Ascending aorta (tissue), 2 donors: ENCODE data around the gene TMEM255A. TPM values are rescaled to one million over a fixed set of nuclear protein-coding genes. Genes with fewer than 3 reads are reported as not detected.
"Not testable (repeated sequence)": the region's sequence is repeated elsewhere in the genome, so short reads cannot be mapped to it uniquely, and the experiment has no call there.

Experiments
- DNase-seq, 2 donors: peaks; one replicate each; pipeline ENCODE4 v3.0.0-alpha.2; 2019; ENCODE audit warnings: low spot score in 2 of 2
- H3K27ac ChIP-seq, 2 donors: fragments of 200-600 bp; sonication (generic); one replicate each; pipeline ENCODE4 v1.5.1; 2016 to 2017; ENCODE audit warnings: mild to moderate bottlenecking in 1 of 2
- H3K27me3 ChIP-seq: fragments of 200-600 bp; sonication (generic); one replicate; pipeline ENCODE4 v1.5.1; 2017
- H3K36me3 ChIP-seq, 2 donors: fragments of 200-600 bp; sonication (generic); one replicate each; pipeline ENCODE4 v1.5.1; 2016
- H3K4me1 ChIP-seq, 2 donors: fragments of 200-600 bp; sonication (generic); one replicate each; pipeline ENCODE4 v1.5.1; 2016 to 2017; ENCODE audit warnings: mild to moderate bottlenecking in 1 of 2
- H3K4me3 ChIP-seq, 2 donors: fragments of 200-600 bp; sonication (generic); one replicate each; pipeline ENCODE4 v1.5.1; 2016 to 2017; ENCODE audit warnings: mild to moderate bottlenecking in 1 of 2
- H3K9me3 ChIP-seq, 2 donors: fragments of 200-600 bp; sonication (generic); one replicate each; pipeline ENCODE4 v1.5.1; 2016
- CTCF ChIP-seq, 3 experiments: fragments of 200-600 bp in 2 of 3; fragments of 450-650 bp in 1 of 3; sonication (generic) in 2 of 3; IDR thresholded peaks; one replicate each; pipeline ENCODE4 v1.5.1; 2016 to 2019; ENCODE audit warnings: antibody characterized with exemption in 3 of 3, mild to moderate bottlenecking in 1 of 3, moderate library complexity in 1 of 3
- intact Hi-C: fragments of 100-400 bp; cut with DNase I; formaldehyde crosslinking; loops from one replicate; pipeline ENCODE4 v1.15.1; 2023
- total RNA-seq: library from RNA; depleted of rRNA; stranded (reverse); fragments of >200 nt; gene quantifications from one replicate; pipeline ENCODE4 v1.1.0, GENCODE V29; 2016

TMEM255A gene
- not detected for total RNA-seq

DNA sequence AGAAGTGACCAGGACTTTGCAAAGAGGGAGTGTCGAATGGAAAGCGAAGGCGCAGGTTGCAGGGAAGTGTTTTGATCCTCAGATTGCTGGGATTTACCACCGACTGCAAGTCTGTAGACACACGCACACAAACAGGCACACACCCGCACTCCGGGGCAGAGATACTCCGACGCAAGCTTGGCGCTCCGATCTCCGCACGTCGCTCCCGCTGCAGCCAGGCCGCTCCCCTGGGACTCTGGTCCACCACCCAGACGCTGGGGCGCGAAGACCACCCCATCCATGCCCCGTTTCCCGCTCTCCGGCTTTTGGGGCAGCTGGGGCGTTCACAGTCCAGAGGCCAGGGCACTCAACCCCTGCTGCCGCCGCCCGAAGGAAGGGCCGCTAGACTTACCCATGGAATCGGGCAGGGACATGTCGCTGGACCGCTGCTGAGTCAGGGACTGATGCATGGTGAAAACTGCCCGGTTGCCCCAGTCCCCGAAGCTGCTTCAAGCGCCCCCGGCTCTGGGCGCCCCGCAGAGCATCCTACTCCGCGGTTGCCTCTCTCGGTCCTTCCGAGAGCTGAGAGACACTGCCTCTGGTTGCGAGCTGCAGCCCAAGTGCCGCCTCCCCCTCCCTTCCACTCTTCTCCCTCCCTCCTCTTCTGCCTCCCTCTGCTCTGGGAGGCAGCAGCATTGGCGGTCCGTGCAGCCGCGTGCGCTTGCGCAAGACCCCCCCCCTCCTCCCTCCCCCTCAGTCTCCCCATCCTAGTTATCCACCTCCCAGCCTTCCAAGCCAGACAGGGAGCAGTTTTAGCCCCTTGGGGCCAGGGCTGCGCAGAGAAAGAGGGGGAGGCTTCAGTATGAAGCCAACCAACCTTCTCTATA lies at the start of gene TMEM255A:
TMEM255A (minus strand) TSS at position 601 of the 866 bp plus-strand sequence; CDS start at position 449, 152 bp downstream.
- no peak within 1 kb of the TSS for H3K27ac ChIP-seq
- no peak for TF ChIP-seq CTCF (IDR thresholded peaks at IDR 0.05)
- DNase-seq, result no peak

DNA sequence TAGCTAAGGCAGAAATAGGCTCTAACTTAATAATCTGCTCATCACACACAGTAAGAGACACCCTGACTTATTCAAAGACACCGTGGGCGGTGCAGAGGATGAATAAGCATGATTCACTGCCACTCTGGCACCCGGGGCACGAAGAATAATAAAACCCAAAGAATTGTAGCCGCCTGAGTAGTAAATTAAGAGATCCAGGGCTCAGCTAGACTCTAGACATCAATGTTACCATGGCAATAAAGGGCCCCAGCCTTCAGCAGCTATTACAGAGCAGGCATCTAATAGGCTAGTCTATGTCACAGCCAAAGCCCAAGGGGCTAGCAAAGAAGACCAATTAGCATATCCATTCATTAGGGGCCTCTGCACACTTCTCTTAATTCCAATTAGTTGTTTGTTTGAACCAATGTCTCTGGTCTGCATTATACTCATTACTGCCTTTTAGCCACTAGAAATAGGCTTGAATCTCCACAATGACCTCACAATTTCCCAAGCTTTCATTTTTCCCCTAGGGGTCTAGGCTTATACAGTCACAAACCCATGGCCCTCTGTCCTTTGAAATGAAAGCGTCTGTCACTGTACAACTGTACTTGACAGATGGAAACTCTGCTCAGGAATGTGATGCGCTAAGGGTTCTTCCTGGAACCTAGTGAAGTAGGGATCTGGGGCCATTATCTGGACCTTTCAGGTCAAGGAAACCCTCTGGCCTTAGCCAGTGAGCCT lies 47.6 kb upstream of the TMEM255A start:
- no peak for DNase-seq
- no peaks in the 10 kb centered on the region for H3K4me1 ChIP-seq
- H3K27ac ChIP-seq, result no peak overlapping the region
- no peaks in the 10 kb centered on the region for H3K36me3 ChIP-seq
- H3K27me3 ChIP-seq, result no peaks in the 10 kb centered on the region
- no peak for TF ChIP-seq CTCF (IDR thresholded peaks at IDR 0.05)
- H3K9me3 ChIP-seq, result no peaks in the 10 kb centered on the region
- no peak overlapping the region for H3K4me3 ChIP-seq
- intact Hi-C loops, result no loop called here

More for the DNA sequence above, at the start of gene TMEM255A:
- no peaks in the 10 kb centered on the region for H3K9me3 ChIP-seq
- peaks cover 4% of the 10 kb centered on the region for H3K27me3 ChIP-seq
- H3K4me3 ChIP-seq, result peak within 1 kb of the TSS; percentile 52 to 61
- intact Hi-C loops, result loop anchor here (5.0 kb wide), 1 partner anchor 151 kb away; no protein-coding TSS in a partner anchor
- no peaks in the 10 kb centered on the region for H3K36me3 ChIP-seq
- H3K4me1 ChIP-seq, result no peaks in the 10 kb centered on the region

- Histone ChIP-seq H3K27me3 (no peaks in the 10 kb centered on the region), H3K9me3 (no peaks in the 10 kb centered on the region), H3K4me3 (no peak overlapping the region), H3K36me3 (no peaks in the 10 kb centered on the region), H3K4me1 (no peaks in the 10 kb centered on the region), H3K27ac (no peak overlapping the region)
- intact Hi-C loops, result no loop called here
- DNase-seq, result no peak
- TF ChIP-seq CTCF (IDR thresholded peaks at IDR 0.05), result no peak
Measured at GRCh38 chrX:120357186-120357585, 45.9 kb upstream of the TMEM255A start.

DNA sequence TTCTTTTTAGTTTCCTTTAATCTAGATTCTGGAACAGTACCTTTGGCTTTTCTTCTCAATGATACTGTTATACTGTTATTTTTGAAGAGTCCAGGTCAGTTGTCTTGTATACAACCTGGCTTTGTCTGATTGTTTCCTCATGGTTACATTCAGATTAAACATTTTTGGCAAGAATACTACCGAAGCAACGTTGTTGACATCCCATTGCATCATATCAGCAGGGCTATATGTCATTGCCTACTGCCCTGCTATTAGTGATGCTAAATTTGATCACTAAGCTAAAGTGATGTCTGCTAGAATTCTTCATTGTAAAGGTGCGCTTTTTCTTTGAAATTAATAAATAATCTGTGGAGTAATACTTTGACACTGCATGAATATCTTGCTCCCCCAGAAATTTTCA lies 44.8 kb upstream of the TMEM255A start:
- Histone ChIP-seq H3K27me3 (no peaks in the 10 kb centered on the region), H3K4me1 (no peaks in the 10 kb centered on the region), H3K9me3 (no peaks in the 10 kb centered on the region), H3K36me3 (no peaks in the 10 kb centered on the region), H3K4me3 (no peak overlapping the region), H3K27ac (no peak overlapping the region)
- TF ChIP-seq CTCF (IDR thresholded peaks at IDR 0.05), result no peak
- intact Hi-C loops, result no loop called here
- no peak for DNase-seq

DNA sequence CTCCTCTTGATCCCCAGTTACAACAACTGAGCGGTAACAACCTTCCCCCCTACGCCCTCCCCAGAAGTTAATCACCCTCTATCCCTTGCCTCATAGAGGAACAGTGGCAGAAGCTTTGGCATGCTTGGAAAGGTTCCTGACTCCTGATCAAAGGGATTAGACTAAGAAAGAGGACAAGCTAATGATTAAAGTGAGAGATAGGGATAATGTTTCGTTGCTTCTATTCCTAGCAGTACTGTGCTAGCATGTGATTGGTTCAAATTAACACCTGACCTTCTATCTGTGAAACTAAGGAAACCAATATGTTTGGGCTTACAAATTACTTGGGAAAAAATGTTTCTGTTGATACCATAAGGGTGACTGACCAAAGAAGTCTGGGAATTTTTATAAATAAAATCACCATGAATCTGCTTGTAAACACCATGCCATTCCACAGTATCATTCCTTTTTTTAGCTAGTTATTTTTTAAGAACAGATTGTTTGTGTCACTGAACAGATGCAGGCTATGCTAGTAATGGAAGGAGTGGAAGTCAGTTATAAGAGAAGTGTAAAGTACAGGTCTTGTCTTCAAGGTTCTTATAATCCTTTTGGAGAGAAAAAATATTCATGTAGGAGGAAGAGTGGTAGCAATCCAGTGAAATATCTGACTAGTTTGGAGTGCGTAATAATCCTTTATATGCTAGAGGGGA lies 39.3 kb upstream of the TMEM255A start:
- TF ChIP-seq CTCF (IDR thresholded peaks at IDR 0.05), result no peak
- Histone ChIP-seq H3K9me3 (no peaks in the 10 kb centered on the region), H3K4me1 (no peaks in the 10 kb centered on the region), H3K36me3 (no peaks in the 10 kb centered on the region), H3K27me3 (no peaks in the 10 kb centered on the region), H3K27ac (no peak overlapping the region), H3K4me3 (no peak overlapping the region)
- intact Hi-C loops, result no loop called here
- DNase-seq, result no peak

- intact Hi-C loops, DNase-seq, H3K36me3 ChIP-seq, H3K27me3 ChIP-seq, H3K27ac ChIP-seq, H3K9me3 ChIP-seq, H3K4me3 ChIP-seq, H3K4me1 ChIP-seq: not testable (repeated sequence)
Measured at GRCh38 chrX:120344566-120344965, 33.3 kb upstream of the TMEM255A start.
